GM18511 (cell line): Measurements from ENCODE around the gene NDUFB8.

ENCODE experiments used
- ATAC-seq: cut with Tn5 transposase; IDR thresholded peaks from one replicate; pipeline ENCODE4 v1.9.1; 2021; ENCODE audit warnings: mild to moderate bottlenecking, moderate library complexity; ENCODE audit not compliant: unreplicated experiment

NDUFB8 gene

GRCh38 chr10:100537475-100537874 is 7.8 kb upstream of the NDUFB8 start:
- no peak for ATAC-seq

- ATAC-seq, result peak; percentile 96
Measured at GRCh38 chr10:100535715-100536353, 6.2 kb upstream of the NDUFB8 start, which contains the start of gene HIF1AN. Gene HIF1AN, plus strand, starts transcription at chr10:100535943. Its CDS starts 16 bp downstream, at chr10:100535959.

DNA sequence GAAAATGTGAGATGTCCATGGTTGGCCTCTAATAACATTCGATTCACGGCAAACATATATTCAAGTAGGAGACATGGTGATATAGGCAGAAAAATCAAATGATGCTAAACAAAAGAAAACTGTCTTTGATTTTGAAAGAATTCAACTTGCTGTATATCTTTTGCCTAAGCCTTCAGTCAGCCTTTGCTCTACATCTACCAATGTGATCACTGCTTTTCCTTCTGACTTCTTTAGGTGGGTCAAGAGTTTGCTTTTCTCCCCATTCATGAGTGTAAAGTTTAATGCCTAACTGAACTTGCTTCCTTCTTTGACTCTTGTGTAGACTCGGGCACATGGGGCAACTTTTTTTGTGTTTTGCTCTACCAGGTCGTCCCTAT is 5.7 kb upstream of the NDUFB8 start:
- peak; percentile 10 for ATAC-seq

GRCh38 chr10:100534726-100535125 is 5.1 kb upstream of the NDUFB8 start:
- no peak for ATAC-seq

GRCh38 chr10:100531761-100532160 is 2.1 kb upstream of the NDUFB8 start:
- no peak for ATAC-seq

DNA sequence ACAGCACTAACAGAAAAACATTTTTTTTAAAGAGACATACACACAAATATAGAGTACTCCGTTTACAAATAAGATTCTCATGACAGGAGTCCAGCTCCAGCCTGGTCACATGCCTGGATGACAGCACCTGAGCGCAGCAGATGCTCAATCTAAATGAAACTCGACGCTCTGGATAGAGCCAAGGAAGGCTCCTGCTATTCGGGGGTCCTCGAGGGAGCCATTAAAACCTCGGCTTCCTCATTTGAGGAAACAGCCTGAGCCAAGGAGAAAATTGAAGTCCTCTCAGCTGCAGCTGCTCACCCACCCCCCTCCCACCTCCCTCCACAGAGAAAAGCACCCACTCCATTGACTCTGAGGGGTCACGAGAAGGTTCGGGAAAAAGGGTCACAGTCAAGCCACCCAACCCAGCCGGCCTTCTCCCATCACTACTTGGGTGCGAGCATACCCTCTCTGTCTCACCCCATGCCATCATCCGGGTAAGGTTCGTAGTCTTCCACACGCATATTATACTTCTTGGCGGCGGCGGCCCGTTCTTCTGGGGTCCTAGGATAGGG is 673 bp downstream of the NDUFB8 start:
- peak; percentile 29 for ATAC-seq

- no peak for ATAC-seq
Measured at GRCh38 chr10:100528123-100528886, 1.4 kb downstream of the NDUFB8 start.

DNA sequence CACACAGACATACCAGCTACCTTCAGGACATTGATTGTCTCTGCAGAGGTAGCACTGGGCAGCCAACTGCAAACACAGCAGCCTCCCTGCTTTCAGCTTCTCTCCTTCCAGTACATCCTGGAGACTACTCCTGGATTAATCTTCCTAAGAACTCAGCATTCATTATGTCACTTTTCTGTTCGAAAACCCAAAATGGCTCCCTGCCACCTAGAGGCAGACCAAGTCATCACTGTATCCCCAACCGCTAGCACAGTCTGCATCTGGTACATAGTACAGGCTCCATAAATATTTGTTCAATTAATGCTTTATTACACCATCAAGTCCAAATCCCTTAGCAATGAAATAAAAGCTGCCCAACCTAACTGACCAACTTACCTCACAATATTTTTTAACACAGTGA is 5.0 kb downstream of the NDUFB8 start:
- ATAC-seq, result no peak

GRCh38 chr10:100524206-100524605 is 5.5 kb downstream of the NDUFB8 start:
- no peak for ATAC-seq

- ATAC-seq, result no peak
Measured at GRCh38 chr10:100522945-100523344, 6.7 kb downstream of the NDUFB8 start.

- ATAC-seq, result no peak
Measured at GRCh38 chr10:100522107-100522801, 7.4 kb downstream of the NDUFB8 start.

DNA sequence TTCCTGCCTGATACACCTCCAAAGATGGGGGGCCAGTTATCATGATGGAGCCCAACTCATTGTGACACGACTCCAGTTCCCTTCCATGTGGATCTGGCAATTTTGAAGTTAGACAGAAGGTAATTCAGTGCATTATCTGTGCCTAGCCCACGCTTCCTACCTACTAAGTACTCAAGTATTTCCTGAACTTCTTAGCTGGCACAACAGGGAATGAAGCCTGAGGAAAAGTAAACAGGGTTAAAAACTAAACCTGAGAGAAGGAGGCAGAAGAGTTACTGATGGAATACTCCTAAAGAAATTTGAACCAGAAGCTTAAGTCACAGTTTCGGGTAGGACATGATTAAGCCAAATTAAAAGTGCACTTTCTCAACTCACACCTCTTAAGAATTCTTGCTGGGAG is 8.9 kb downstream of the NDUFB8 start:
- no peak for ATAC-seq

DNA sequence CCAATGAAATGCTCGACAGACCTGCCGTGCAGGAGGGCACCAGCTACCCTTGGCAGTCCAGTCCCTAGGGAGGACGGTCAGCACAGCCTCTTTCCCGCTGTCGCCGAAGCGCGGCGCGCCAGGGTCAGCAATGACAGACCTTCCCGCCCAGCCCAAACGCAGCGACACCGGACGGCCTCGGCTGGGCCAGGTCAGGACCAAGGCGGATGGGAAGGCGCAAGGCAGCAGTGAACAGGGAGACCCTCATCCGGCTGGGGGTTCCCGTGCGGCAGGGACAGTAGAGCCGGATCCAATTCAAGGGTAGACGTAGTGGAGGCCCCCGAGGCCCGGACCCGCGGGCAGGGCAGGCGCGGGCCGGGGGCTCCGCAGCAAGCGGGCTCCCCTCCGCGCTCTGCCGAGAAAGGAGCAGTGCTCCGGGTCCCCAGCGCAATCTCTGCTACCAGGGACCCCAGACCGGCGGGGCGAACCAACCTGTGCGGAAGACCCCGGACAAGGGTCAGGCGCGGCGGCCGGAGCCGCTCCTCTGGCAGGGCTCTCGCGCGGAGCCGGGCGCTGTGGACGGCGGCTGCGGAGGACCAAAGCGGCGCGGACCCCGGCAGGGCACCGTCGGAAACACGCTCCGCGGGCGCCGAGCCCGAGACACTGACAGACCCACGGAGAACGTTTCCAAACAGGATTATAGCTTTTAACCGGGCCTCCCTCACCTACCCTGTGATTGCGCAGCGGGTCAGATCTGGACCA is 10.2 kb downstream of the NDUFB8 start, which contains the start of gene SEC31B:
Gene SEC31B, minus strand, starts transcription at position 551 of the 741 bp plus-strand sequence. CDS start 2,909 bp downstream, outside the sequence.
- ATAC-seq, result no peak

DNA sequence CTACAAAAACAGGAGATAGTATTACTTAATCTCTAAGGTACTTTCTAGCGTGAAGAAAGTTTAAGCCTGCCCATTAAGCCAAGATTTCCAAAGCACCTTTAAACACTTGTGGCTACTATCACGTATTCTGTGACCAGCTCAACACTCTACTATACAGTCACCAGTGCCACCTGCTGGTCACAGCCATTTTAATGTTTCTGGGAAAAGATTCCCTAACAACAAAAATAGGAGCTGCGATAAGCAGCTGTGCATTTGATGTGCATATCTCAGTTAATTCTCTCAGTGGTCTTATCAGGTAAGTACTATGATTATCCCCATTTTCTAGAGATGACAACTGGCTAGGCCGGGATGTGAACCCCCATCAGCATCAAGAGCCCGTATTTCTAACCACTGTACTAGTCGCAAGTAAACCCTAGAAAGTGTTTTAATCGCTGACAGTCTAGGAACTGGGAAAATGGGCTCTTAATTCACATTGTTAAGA is 10.9 kb downstream of the NDUFB8 start:
- ATAC-seq, result no peak

- no peak for ATAC-seq
Measured at GRCh38 chr10:100516847-100517246, 12.8 kb downstream of the NDUFB8 start.

DNA sequence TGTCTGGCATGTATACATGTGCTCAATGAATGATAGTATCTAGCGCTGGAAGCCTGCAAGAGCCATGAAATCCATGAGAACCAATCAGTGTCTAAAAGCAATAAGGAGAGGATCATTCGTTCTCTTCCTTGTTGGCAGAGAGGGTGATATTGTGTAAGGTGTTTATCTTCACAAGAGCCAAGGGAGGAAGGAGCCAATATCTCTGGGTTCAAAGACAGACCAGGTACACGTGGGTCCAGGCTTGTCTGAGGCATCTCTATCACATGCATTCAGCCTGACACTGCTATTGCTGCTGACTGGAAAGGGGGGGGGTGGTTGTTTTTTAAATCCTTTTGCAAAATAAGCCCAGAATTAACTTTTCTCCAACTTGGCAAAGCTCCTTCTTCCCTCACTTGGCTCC is 14.1 kb downstream of the NDUFB8 start:
- no peak for ATAC-seq

GRCh38 chr10:100510533-100511308 is 18.9 kb downstream of the NDUFB8 start:
- peak; percentile 64 for ATAC-seq

DNA sequence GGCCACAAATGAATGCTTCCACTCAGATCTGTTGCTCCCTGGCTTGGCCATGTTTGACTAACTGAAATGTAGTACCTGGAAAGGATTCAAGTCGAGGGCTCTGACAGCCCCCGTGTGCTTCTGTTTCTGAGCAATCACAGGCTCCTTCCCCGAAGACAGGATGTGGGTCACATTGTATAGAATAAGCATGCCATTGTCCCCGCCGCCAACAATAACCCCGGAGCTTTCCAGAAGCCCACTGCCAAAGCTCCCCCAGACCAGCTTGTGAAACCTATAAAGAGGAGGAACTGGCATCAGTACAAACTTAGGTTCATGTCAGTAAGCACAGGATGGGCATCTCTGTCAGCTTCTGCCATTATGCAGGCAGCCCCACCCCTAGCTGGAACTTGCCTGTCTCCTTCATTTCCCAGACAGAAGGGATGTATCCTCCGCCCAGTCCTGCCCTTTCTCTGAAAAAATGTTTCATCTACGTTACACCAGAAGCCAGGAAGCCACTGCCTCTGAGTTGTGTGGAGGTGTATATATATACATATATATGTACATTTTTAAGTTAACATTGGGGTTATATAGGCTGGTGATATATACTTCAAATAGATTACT is 20.3 kb downstream of the NDUFB8 start:
- no peak for ATAC-seq

DNA sequence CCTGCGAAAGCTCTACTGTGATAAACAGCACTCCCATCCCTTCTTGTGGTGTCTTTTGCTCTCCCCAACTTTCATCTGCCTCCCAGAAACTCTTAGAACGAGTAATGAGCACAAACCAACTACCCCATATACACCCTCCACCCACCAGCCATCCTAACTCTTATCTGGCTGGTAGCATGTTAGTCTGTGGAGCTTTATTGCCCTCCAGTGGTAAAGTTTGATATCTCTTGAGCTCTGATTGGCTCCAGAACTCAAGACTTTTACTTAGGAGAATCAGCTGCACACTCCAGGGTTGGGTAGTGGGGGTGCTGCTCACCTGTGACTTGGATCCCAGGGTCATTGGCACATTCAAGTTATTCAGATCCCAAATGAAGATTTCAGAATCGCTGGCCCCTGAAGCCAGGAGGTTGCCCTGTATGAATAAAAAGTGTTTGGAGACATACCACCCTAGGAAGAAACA is 20.9 kb downstream of the NDUFB8 start:
- ATAC-seq, result peak; percentile 69
